AG04450 (cell line): ENCODE measurements around the gene PPM1H. TPM values are rescaled to one million over a fixed set of nuclear protein-coding genes. Genes with fewer than 3 reads are reported as not detected.

Experiments
- CTCF ChIA-PET: fragments of 300-600, 350-600 bp; formaldehyde crosslinking; extraction: SDS; loops from one replicate; lab custom pipeline; 2022; ENCODE audit warnings: antibody characterized with exemption, inconsistent platforms; lab: Charles Lee
- POLR2A ChIA-PET: fragments of 350-600 bp; formaldehyde crosslinking; extraction: SDS; loops from one replicate; lab custom pipeline; 2021; ENCODE audit warnings: antibody characterized with exemption, inconsistent platforms; lab: Yijun Ruan, JAX
- DNase-seq: peaks from one replicate; pipeline ENCODE4 v3.0.0-alpha.2; 2011; ENCODE audit warnings: low read depth, low spot score
- H3K27ac ChIP-seq: one replicate; pipeline ENCODE4 v1.5.1; 2012; ENCODE audit warnings: low read depth, low read length, control low read depth
- H3K27me3 ChIP-seq: one replicate; pipeline ENCODE4 v1.6.0; 2012; ENCODE audit warnings: low read length; ENCODE audit not compliant: control insufficient read depth, insufficient read depth
- H3K4me3 ChIP-seq: 2 replicates; pipeline ENCODE4 v1.5.1; 2011; ENCODE audit warnings: mild to moderate bottlenecking, low read depth, low read length, control low read depth
- H3K9me3 ChIP-seq: 2 replicates; pipeline ENCODE4 v1.5.1; 2012; ENCODE audit warnings: low read length; ENCODE audit not compliant: control insufficient read depth, insufficient read depth
- polyA plus RNA-seq: library from polyadenylated mRNA; depleted of rRNA; stranded (reverse); fragments of >200 nt; gene quantifications from 2 replicates; pipeline ENCODE4 v1.2.3, GENCODE V29; 2011
- TF ChIP-seq, protein P1 (sequence below): IDR thresholded peaks from 2 replicates; pipeline ENCODE4 v1.5.1; 2011; ENCODE audit warnings: low read depth, low read length, control low read depth, inconsistent platforms

PPM1H gene
- polyA plus RNA-seq, 1 experiment = 0.12 TPM

DNA sequence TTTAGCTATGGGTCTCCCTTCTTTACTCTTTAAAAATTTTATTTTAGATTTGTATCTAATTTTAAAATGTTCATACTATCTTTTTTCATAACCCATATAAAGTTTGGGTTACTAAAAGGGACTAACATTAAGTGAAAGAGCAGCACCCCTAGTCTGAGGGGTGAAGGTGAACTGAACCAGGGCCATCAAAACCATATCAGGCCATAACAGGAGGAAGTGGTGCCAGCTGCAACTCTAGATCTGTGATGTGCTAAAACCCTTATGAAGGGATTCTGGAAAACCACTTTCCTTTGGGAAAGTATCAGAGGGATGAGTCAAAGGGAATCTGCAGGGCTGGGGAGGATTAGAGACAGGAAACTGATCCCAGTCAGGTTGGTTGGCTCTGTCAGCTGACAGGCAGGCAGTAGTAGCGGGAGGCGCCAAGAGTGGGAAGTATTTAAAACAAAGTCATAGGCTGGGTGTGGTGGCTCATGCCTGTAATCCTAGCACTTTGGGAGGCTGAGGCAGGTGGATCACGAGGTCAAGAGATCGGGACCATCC, 162.5 kb downstream of the PPM1H start:
- Histone ChIP-seq H3K4me3 (no peak overlapping the region), H3K9me3 (no peaks in the 10 kb centered on the region), H3K27me3 (peaks cover 3% of the 10 kb centered on the region), H3K27ac (no peak overlapping the region)
- CTCF ChIA-PET = interaction anchor here (0.9 to 1.0 kb wide), 2 partner anchors 9 to 191 kb away, joined by 3 read pairs; no protein-coding TSS in a partner anchor
- POLR2A ChIA-PET = no interaction called here
- TF ChIP-seq, protein P1, sequence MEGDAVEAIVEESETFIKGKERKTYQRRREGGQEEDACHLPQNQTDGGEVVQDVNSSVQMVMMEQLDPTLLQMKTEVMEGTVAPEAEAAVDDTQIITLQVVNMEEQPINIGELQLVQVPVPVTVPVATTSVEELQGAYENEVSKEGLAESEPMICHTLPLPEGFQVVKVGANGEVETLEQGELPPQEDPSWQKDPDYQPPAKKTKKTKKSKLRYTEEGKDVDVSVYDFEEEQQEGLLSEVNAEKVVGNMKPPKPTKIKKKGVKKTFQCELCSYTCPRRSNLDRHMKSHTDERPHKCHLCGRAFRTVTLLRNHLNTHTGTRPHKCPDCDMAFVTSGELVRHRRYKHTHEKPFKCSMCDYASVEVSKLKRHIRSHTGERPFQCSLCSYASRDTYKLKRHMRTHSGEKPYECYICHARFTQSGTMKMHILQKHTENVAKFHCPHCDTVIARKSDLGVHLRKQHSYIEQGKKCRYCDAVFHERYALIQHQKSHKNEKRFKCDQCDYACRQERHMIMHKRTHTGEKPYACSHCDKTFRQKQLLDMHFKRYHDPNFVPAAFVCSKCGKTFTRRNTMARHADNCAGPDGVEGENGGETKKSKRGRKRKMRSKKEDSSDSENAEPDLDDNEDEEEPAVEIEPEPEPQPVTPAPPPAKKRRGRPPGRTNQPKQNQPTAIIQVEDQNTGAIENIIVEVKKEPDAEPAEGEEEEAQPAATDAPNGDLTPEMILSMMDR = no peak
- DNase-seq = no peak

DNA sequence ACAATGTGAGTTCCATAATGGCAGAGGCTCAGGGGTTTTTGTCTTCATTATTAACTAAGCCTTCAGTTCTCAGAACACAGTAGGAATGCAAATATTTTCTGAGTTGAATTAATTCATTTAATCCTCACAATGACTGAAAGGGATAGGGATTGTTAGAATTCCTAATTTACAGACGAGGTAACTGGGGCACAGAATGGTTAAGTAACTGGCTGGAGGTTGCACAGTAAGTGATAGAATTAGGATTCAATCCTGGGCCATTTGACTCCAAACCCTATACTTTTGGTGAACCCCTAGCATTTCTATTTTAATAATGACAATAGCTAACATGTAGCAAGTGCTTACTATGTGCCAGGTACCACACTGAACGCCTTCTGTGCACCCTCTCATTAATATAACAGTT, 163.1 kb downstream of the PPM1H start:
- Histone ChIP-seq H3K9me3 (no peaks in the 10 kb centered on the region), H3K27me3 (peaks cover 3% of the 10 kb centered on the region), H3K4me3 (no peak overlapping the region), H3K27ac (no peak overlapping the region)
- POLR2A ChIA-PET = no interaction called here
- TF ChIP-seq, protein P1 = no peak
- no peak for DNase-seq
- CTCF ChIA-PET = interaction anchor here (1.0 kb wide), 1 partner anchor 8 kb away, joined by 3 read pairs; no protein-coding TSS in a partner anchor

DNA sequence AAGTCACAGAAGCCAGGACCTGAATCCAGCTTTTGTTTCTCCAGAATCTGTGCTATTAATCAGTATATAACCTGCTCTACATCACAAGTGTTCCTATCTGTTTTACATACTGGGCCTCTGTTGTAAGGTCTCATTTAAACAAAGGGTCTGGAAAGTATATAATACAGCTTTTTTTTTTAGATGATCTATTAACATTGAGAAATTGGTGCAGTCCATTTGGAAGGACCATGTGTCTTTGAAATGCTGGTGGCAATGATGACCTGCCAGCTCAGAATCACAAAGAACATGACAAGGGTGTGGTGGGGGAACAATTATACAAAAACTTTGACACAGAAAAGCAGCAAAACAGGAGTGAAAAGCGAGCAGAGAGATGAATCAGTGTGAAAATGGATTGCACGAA, 164.6 kb downstream of the PPM1H start:
- no peak overlapping the region for H3K4me3 ChIP-seq
- TF ChIP-seq, protein P1 = no peak
- no peaks in the 10 kb centered on the region for H3K9me3 ChIP-seq
- DNase-seq = no peak
- POLR2A ChIA-PET = interaction anchor here (1.1 kb wide), 1 partner anchor 155 kb away, joined by 5 read pairs; no protein-coding TSS in a partner anchor
- CTCF ChIA-PET = interaction anchor here (1.1 kb wide), 1 partner anchor 42 kb away, joined by 3 read pairs; no protein-coding TSS in a partner anchor
- no peak overlapping the region for H3K27ac ChIP-seq
- H3K27me3 ChIP-seq = peaks cover 3% of the 10 kb centered on the region

DNA sequence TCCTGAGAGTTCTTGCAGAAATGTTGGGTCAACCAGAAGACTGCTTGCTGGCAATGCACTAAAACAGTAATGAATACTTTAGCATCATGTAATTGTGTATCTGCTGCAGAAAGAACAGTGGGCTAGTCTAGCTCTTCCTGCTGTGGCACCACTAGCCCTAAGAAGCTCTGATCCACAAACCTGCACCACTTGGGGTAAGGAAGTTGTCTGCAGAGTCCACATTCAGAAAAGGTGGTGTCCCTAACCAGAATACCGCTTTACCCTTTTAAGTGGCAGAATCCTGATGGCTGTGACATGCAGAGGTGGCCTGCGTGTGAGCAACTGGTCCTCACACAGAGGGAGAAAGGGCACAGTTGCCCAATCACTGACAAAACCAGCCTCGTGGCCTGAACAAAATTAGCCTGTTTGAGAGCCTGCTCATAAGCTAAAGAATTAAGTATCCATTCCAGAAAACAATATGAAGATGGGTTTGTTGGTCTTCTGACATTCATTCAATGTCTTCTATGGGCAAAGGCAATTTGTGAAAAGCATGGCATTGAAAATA, 165.8 kb downstream of the PPM1H start:
- no peak overlapping the region for H3K4me3 ChIP-seq
- peaks cover 9% of the 10 kb centered on the region for H3K27me3 ChIP-seq
- CTCF ChIA-PET = interaction anchor here (0.5 to 1.1 kb wide), 2 partner anchors 43 to 219 kb away, joined by 3 read pairs; no protein-coding TSS in a partner anchor
- no peak for DNase-seq
- no peaks in the 10 kb centered on the region for H3K9me3 ChIP-seq
- POLR2A ChIA-PET = no interaction called here
- H3K27ac ChIP-seq = no peak overlapping the region
- TF ChIP-seq, protein P1 = no peak

DNA sequence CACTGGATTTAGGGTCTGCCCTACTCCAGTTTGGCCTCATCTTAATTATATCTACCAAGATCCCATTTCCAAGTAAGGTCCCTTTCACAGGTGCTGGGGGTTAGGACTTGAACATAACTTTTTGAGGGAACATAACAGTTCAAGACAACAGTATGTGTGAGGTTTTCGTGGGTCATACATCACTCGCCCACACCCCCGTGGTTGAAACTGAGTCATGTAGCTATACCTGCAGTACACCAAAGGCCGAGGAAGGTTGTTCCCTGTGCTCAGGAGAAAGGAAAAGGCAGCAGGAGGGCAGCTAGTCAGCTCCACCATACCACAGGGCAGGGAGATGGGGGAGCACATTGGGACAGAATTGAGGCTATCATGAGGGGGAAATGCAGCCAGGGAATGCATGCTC, 167.0 kb downstream of the PPM1H start:
- CTCF ChIA-PET = no interaction called here
- H3K9me3 ChIP-seq = no peaks in the 10 kb centered on the region
- H3K4me3 ChIP-seq = no peak overlapping the region
- DNase-seq = no peak
- TF ChIP-seq, protein P1 = no peak
- POLR2A ChIA-PET = no interaction called here
- no peak overlapping the region for H3K27ac ChIP-seq
- H3K27me3 ChIP-seq = peaks cover 15% of the 10 kb centered on the region
